HEK293 (cell line): ENCODE measurements around the gene ZNF529.

ENCODE experiments used
- GLI4 ChIP-seq: fragments of 450-650 bp; formaldehyde crosslinking; IDR thresholded peaks from 2 replicates; pipeline ENCODE4 v1.5.1; 2016; ENCODE audit warnings: missing biosample characterization, missing genetic modification characterization
- HOXA7 ChIP-seq: sonication (generic); formaldehyde crosslinking; IDR thresholded peaks from 2 replicates; pipeline ENCODE4 v1.8.1; 2022; ENCODE audit warnings: missing genetic modification reagents, borderline replicate concordance
- PBX3 ChIP-seq: sonication (generic); formaldehyde crosslinking; IDR thresholded peaks from 2 replicates; pipeline ENCODE4 v1.8.1; 2022; ENCODE audit warnings: mild to moderate bottlenecking, moderate library complexity, missing genetic modification reagents
- PRDM6 ChIP-seq: fragments of 450-650 bp; formaldehyde crosslinking; IDR thresholded peaks from 2 replicates; pipeline ENCODE4 v1.5.1; 2017; ENCODE audit warnings: missing biosample characterization, missing genetic modification characterization
- REST ChIP-seq: fragments of 450-650 bp; formaldehyde crosslinking; IDR thresholded peaks from 2 replicates; pipeline ENCODE4 v1.5.1; 2016; ENCODE audit warnings: missing biosample characterization, missing genetic modification characterization
- SALL2 ChIP-seq: fragments of 450-650 bp; formaldehyde crosslinking; IDR thresholded peaks from 2 replicates; pipeline ENCODE4 v1.5.0; 2017; ENCODE audit warnings: missing biosample characterization, mild to moderate bottlenecking, missing genetic modification characterization, borderline replicate concordance
- SCRT1 ChIP-seq: fragments of 450-650 bp; formaldehyde crosslinking; IDR thresholded peaks from 2 replicates; pipeline ENCODE4 v1.5.1; 2016; ENCODE audit warnings: missing biosample characterization, missing genetic modification characterization, borderline replicate concordance
- SP3 ChIP-seq: fragments of 450-650 bp; formaldehyde crosslinking; IDR thresholded peaks from 2 replicates; pipeline ENCODE4 v1.5.1; 2016; ENCODE audit warnings: missing biosample characterization, missing genetic modification characterization
- ZBTB44 ChIP-seq: fragments of 450-650 bp; IDR thresholded peaks from 2 replicates; pipeline ENCODE4 v1.5.1; 2018; ENCODE audit warnings: missing biosample characterization, mild to moderate bottlenecking, missing genetic modification characterization
- ZEB2 ChIP-seq: fragments of 450-650 bp; formaldehyde crosslinking; IDR thresholded peaks from 2 replicates; pipeline ENCODE4 v1.5.1; 2016; ENCODE audit warnings: missing biosample characterization, missing genetic modification characterization
- ZFP3 ChIP-seq: fragments of 450-650 bp; formaldehyde crosslinking; IDR thresholded peaks from 2 replicates; pipeline ENCODE4 v1.5.1; 2016; ENCODE audit warnings: low read depth, missing biosample characterization, missing genetic modification characterization
- ZNF148 ChIP-seq: fragments of 450-650 bp; formaldehyde crosslinking; IDR thresholded peaks from 2 replicates; pipeline ENCODE4 v1.5.0; 2017; ENCODE audit warnings: missing biosample characterization, missing genetic modification characterization, borderline replicate concordance
- ZNF16 ChIP-seq: fragments of 450-650 bp; formaldehyde crosslinking; IDR thresholded peaks from 2 replicates; pipeline ENCODE4 v1.5.1; 2016; ENCODE audit warnings: low read depth, missing biosample characterization, missing genetic modification characterization
- ZNF2 ChIP-seq: fragments of 450-650 bp; formaldehyde crosslinking; IDR thresholded peaks from 2 replicates; pipeline ENCODE4 v1.5.1; 2016; ENCODE audit warnings: missing biosample characterization, missing genetic modification characterization
- ZNF214 ChIP-seq: fragments of 450-650 bp; formaldehyde crosslinking; IDR thresholded peaks from 2 replicates; pipeline ENCODE4 v1.5.1; 2017; ENCODE audit warnings: missing biosample characterization, mild to moderate bottlenecking, missing genetic modification characterization, borderline replicate concordance
- ZNF266 ChIP-seq: fragments of 450-650 bp; formaldehyde crosslinking; IDR thresholded peaks from 2 replicates; pipeline ENCODE4 v1.5.1; 2016; ENCODE audit warnings: missing biosample characterization, missing genetic modification characterization, low read depth
- ZNF292 ChIP-seq: fragments of 450-650 bp; formaldehyde crosslinking; IDR thresholded peaks from 2 replicates; pipeline ENCODE4 v1.5.1; 2016; ENCODE audit warnings: low read depth, missing biosample characterization, missing genetic modification characterization, borderline replicate concordance
- ZNF302 ChIP-seq: fragments of 450-650 bp; formaldehyde crosslinking; IDR thresholded peaks from 2 replicates; pipeline ENCODE4 v1.5.1; 2016; ENCODE audit warnings: missing biosample characterization, missing genetic modification characterization, low read depth
- ZNF473 ChIP-seq: fragments of 450-650 bp; formaldehyde crosslinking; IDR thresholded peaks from 2 replicates; pipeline ENCODE4 v1.5.1; 2017; ENCODE audit warnings: missing biosample characterization, missing genetic modification characterization
- ZNF544 ChIP-seq: fragments of 450-650 bp; formaldehyde crosslinking; IDR thresholded peaks from 2 replicates; pipeline ENCODE4 v1.5.0; 2017; ENCODE audit warnings: missing biosample characterization, missing genetic modification characterization
- ZNF623 ChIP-seq: fragments of 450-650 bp; formaldehyde crosslinking; IDR thresholded peaks from 2 replicates; pipeline ENCODE4 v1.5.1; 2016; ENCODE audit warnings: missing biosample characterization, missing genetic modification characterization
- ZNF664 ChIP-seq: fragments of 450-650 bp; formaldehyde crosslinking; IDR thresholded peaks from 2 replicates; pipeline ENCODE4 v1.5.1; 2016; ENCODE audit warnings: missing biosample characterization, missing genetic modification characterization
- TF ChIP-seq, protein P1 (sequence below): fragments of 450-650 bp; formaldehyde crosslinking; IDR thresholded peaks from 2 replicates; pipeline ENCODE4 v1.5.1; 2016; ENCODE audit warnings: missing biosample characterization, missing genetic modification characterization
- TF ChIP-seq, protein P2 (sequence below): fragments of 450-650 bp; formaldehyde crosslinking; IDR thresholded peaks from 2 replicates; pipeline ENCODE4 v1.5.1; 2016; ENCODE audit warnings: missing biosample characterization, missing genetic modification characterization

ZNF529 gene

DNA sequence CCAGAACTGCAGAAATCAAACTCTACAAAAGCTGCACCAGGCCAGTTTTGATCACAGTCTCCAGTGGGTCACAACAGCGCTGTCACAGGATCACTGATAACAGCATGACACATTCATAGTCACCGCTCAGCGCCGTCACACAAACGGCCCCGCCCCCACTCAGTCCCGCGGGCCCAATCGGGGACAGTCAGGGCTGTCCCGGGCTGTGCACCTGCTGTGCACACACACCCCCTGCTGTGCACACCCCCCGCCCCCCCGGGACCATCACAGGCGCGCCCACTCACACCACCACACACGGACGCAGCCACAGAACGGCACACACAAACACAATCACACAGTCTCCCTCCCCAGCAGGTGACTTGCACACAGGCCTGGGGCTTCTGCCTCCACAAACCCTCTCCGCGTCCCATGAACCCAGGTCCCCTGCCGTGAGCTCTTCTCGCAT lies 31.6 kb upstream of the ZNF529 start (continued):
- TF ChIP-seq SCRT1 (tag by site-specific recombination) (peak; percentile 77), ZFP3 (tag by site-specific recombination) (0 out of 2 replicates have a peak, but pooled peaks have one; percentile 27), ZNF664 (0 out of 2 replicates have a peak, but pooled peaks have one; percentile 10), ZNF473 (tag by site-specific recombination) (no peak; the same call in 1 of the 2 replicates), ZNF266 (tag by site-specific recombination) (peak; percentile 97), ZNF148 (tag by site-specific recombination) (no peak), ZNF292 (tag by site-specific recombination) (no peak), SALL2 (no peak), ZEB2 (tag by site-specific recombination) (peak; percentile 100), PBX3 (CRISPR knock-in tag) (peak; percentile 63), SP3 (peak; percentile 92), ZNF16 (tag by site-specific recombination) (0 out of 2 replicates have a peak, but pooled peaks have one; percentile 16), GLI4 (tag by site-specific recombination) (no peak), ZNF302 (tag by site-specific recombination) (peak; percentile 80; the same call in 1 of the 2 replicates), ZNF2 (tag by site-specific recombination) (peak; percentile 100), PRDM6 (tag by site-specific recombination) (no peak; the same call in 1 of the 2 replicates), HOXA7 (CRISPR knock-in tag) (no peak), ZBTB44 (tag by site-specific recombination) (0 out of 2 replicates have a peak, but pooled peaks have one; percentile 0), REST (tag by site-specific recombination) (peak; percentile 69), ZNF623 (tag by site-specific recombination) (peak; percentile 48), ZNF544 (tag by site-specific recombination) (no peak), ZNF214 (tag by site-specific recombination) (no peak)
- TF ChIP-seq, protein P1, sequence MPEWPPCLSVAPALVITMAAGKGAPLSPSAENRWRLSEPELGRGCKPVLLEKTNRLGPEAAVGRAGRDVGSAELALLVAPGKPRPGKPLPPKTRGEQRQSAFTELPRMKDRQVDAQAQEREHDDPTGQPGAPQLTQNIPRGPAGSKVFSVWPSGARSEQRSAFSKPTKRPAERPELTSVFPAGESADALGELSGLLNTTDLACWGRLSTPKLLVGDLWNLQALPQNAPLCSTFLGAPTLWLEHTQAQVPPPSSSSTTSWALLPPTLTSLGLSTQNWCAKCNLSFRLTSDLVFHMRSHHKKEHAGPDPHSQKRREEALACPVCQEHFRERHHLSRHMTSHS (tag by site-specific recombination) = peak; percentile 84
- TF ChIP-seq, protein P2, sequence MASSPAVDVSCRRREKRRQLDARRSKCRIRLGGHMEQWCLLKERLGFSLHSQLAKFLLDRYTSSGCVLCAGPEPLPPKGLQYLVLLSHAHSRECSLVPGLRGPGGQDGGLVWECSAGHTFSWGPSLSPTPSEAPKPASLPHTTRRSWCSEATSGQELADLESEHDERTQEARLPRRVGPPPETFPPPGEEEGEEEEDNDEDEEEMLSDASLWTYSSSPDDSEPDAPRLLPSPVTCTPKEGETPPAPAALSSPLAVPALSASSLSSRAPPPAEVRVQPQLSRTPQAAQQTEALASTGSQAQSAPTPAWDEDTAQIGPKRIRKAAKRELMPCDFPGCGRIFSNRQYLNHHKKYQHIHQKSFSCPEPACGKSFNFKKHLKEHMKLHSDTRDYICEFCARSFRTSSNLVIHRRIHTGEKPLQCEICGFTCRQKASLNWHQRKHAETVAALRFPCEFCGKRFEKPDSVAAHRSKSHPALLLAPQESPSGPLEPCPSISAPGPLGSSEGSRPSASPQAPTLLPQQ = peak; percentile 94
